ENCODE results near the gene MDC1. TPM values are rescaled to one million over a fixed set of nuclear protein-coding genes. Genes with fewer than 3 reads are reported as not detected.
A peak's percentile ranks its signal among the peaks of the same experiment; 100 is the strongest.

MDC1 gene
- total and polyA plus RNA-seq, 2 of the 13 experiments (the other 11 are each of a cell fraction or from before 2014, with no cell fraction given) = 8.4 to 14.0 TPM

- TF ChIP-seq BATF2 (CRISPR knock-in tag; IDR thresholded peaks at IDR 0.05) (no peak), ETS1 (CRISPR knock-in tag; IDR thresholded peaks at IDR 0.05) (no peak), AHR (CRISPR knock-in tag; IDR thresholded peaks at IDR 0.05) (0 out of 2 replicates have a peak, but pooled peaks have one; percentile 33), RELA (CRISPR knock-in tag; IDR thresholded peaks at IDR 0.05) (no peak)
Measured at GRCh38 chr6:30678964-30679726, 37.9 kb downstream of the MDC1 start (continued).

GRCh38 chr6:30676660-30677285 lies 40.3 kb downstream of the MDC1 start:
- in situ Hi-C loops (cut with HindIII; ENCODE audit: extremely low pct_ligation_motif_present, low pct_unique_long_range_greater_than_20kb) = loop anchor here (5.0 to 25.0 kb wide), 2 partner anchors 46 to 411 kb away; partner anchors contain the start of gene TUBB
- no TSS peak for BruUV-seq (replicated peaks)
- TF ChIP-seq JUND (CRISPR knock-in tag; IDR thresholded peaks at IDR 0.05) (no peak), ZNF142 (CRISPR knock-in tag; IDR thresholded peaks at IDR 0.05) (no peak), ZNF329 (CRISPR knock-in tag; IDR thresholded peaks at IDR 0.05; ENCODE audit: low read depth) (no peak), ZNF343 (CRISPR knock-in tag; IDR thresholded peaks at IDR 0.05) (no peak), CHCHD3 (CRISPR knock-in tag; IDR thresholded peaks at IDR 0.05) (no peak), BCLAF1 (IDR thresholded peaks at IDR 0.05) (no peak)

More at GRCh38 chr6:30676660-30677285, 40.3 kb downstream of the MDC1 start:
- H3K4me3 ChIP-seq (replicated peaks in 1 of 3; ENCODE audit: insufficient read depth in 1 of 3, low read depth in 2 of 3, low read length in 3 of 3) = no peak overlapping the region
- WGBS (ENCODE audit: low lambda C conversion rate) = 93% methylated on average over 10 of the region's 10 CpGs
- DNase-seq (ENCODE audit: low spot score) (no peak), ATAC-seq (no peak), FAIRE-seq (no peak)
- H3K27me3 ChIP-seq (ENCODE audit: control insufficient read depth in 1 of 2, insufficient read depth in 2 of 2, low read length in 2 of 2) = no peaks in the 10 kb centered on the region; a peak in 1 of 5 replicates
- H3K9me3 ChIP-seq (ENCODE audit: low read length) = no peaks in the 10 kb centered on the region
- intact Hi-C loops (cut with micrococcal nuclease; ENCODE audit: unreplicated experiment) = loop anchor here (10.0 kb wide), 2 partner anchors 132 to 148 kb away; no protein-coding TSS in a partner anchor
- no peak overlapping the region for H3K9ac ChIP-seq (ENCODE audit: insufficient read depth, low read depth, low read length)
- H2AFZ ChIP-seq (ENCODE audit: low read length) = no peak overlapping the region
- CTCF ChIA-PET (ENCODE audit: low intra/inter-chr PET ratio, low total read pairs) = interaction anchor here (3.8 kb wide), 1 partner anchor 46 kb away, joined by 130 read pairs; no protein-coding TSS in a partner anchor
- 0 out of 5 replicates have a peak, but pooled peaks cover 0 to 1% of the 10 kb centered on the region in 2 experiments for H3K36me3 ChIP-seq (replicated peaks in 1 of 2; ENCODE audit: control insufficient read depth in 1 of 2, insufficient read depth in 2 of 2, low read length in 2 of 2)
- POLR2A ChIA-PET = no interaction called here
- H3K4me2 ChIP-seq (ENCODE audit: low read depth, low read length) = no peak overlapping the region
- H4K20me1 ChIP-seq (ENCODE audit: insufficient read depth, low read length) = peaks cover 4% of the 10 kb centered on the region; the same call in 1 of the 2 replicates
- peaks cover 28% of the 10 kb centered on the region for H3K4me1 ChIP-seq (ENCODE audit: insufficient read depth, low read length)
- H3K27ac ChIP-seq (ENCODE audit: extremely low read length, insufficient read depth, low read length) = no peak overlapping the region
- peaks cover 11% of the 10 kb centered on the region for H3K79me2 ChIP-seq (ENCODE audit: insufficient read depth, low read length)

Data from HepG2 (cell line).